CD14-positive monocyte (primary cell): Measurements from ENCODE around the gene IP6K1. TPM values are rescaled to one million over a fixed set of nuclear protein-coding genes. Genes with fewer than 3 reads are reported as not detected.
"Not testable (repeated sequence)": the region's sequence is repeated elsewhere in the genome, so short reads cannot be mapped to it uniquely, and the experiment has no call there.

ENCODE experiments used
- DNase-seq, 3 donors: peaks; one replicate each; pipeline ENCODE4 v3.0.0-alpha.2; 2011 to 2022
- H2AFZ ChIP-seq: 2 replicates; pipeline ENCODE4 v1.6.0; 2012; ENCODE audit warnings: mild to moderate bottlenecking, low read depth, low read length, inconsistent platforms; ENCODE audit not compliant: insufficient read depth, poor library complexity, severe bottlenecking
- H3K27ac ChIP-seq, 2 donors: 1 replicate in 1 of 2; 2 replicates in 1 of 2; pipeline ENCODE4 v1.5.1; 2012 to 2013; ENCODE audit warnings: low read length in 2 of 2, control low read depth in 1 of 2, inconsistent platforms in 1 of 2, low read depth in 1 of 2, mild to moderate bottlenecking in 1 of 2
- H3K27me3 ChIP-seq, 2 donors: one replicate each; pipeline versions ENCODE4 v1.6.0 to v1.6.1; 2011 to 2013; ENCODE audit warnings: low read length in 2 of 2; ENCODE audit not compliant: control insufficient read depth in 2 of 2, insufficient read depth in 2 of 2
- H3K36me3 ChIP-seq, 2 donors: replicated peaks in 1 of 2; 1 replicate in 1 of 2; 2 replicates in 1 of 2; pipeline versions ENCODE4 v1.5.1 to v1.6.1; 2012 to 2013; ENCODE audit warnings: low read length in 2 of 2, control low read depth in 1 of 2, inconsistent platforms in 1 of 2, mild to moderate bottlenecking in 1 of 2; ENCODE audit not compliant: insufficient read depth in 2 of 2, control insufficient read depth in 1 of 2
- H3K4me1 ChIP-seq, 2 donors: 1 replicate in 1 of 2; 2 replicates in 1 of 2; pipeline versions ENCODE4 v1.5.1 to v1.6.1; 2012 to 2013; ENCODE audit warnings: low read length in 2 of 2, control low read depth in 1 of 2, inconsistent platforms in 1 of 2, mild to moderate bottlenecking in 1 of 2, moderate library complexity in 1 of 2; ENCODE audit not compliant: insufficient read depth in 2 of 2, control insufficient read depth in 1 of 2
- H3K4me2 ChIP-seq: replicated peaks from 2 replicates; pipeline ENCODE3; 2012; ENCODE audit warnings: low read length, moderate library complexity, mild to moderate bottlenecking; ENCODE audit not compliant: poor library complexity, severe bottlenecking; ENCODE audit errors: extremely low read depth
- H3K4me3 ChIP-seq, 3 experiments: fragments of 200-600 bp in 1 of 3; sonication (generic) in 1 of 3; replicated peaks in 1 of 3; 1 replicate in 2 of 3; 2 replicates in 1 of 3; pipeline ENCODE4 v1.5.1; 2011 to 2013; ENCODE audit warnings: low read length in 3 of 3, mild to moderate bottlenecking in 3 of 3, control low read depth in 2 of 3, low read depth in 2 of 3, inconsistent platforms in 1 of 3, moderate library complexity in 1 of 3
- H3K79me2 ChIP-seq: 2 replicates; pipeline ENCODE4 v1.6.0; 2012; ENCODE audit warnings: mild to moderate bottlenecking, control low read depth, inconsistent platforms, low read length, moderate library complexity; ENCODE audit not compliant: insufficient read depth
- H3K9ac ChIP-seq: 2 replicates; pipeline ENCODE4 v1.6.0; 2017; ENCODE audit warnings: low read length, mild to moderate bottlenecking; ENCODE audit not compliant: insufficient read depth, poor library complexity, severe bottlenecking
- H3K9me3 ChIP-seq, 2 donors: replicated peaks in 1 of 2; 1 replicate in 1 of 2; 2 replicates in 1 of 2; pipeline versions ENCODE4 v1.5.1 to v1.6.1; 2012 to 2013; ENCODE audit warnings: low read length in 2 of 2, control low read depth in 1 of 2; ENCODE audit not compliant: control insufficient read depth in 1 of 2, insufficient read depth in 1 of 2
- H4K20me1 ChIP-seq: 2 replicates; pipeline ENCODE4 v1.6.0; 2012; ENCODE audit warnings: mild to moderate bottlenecking, low read length, control low read depth, moderate library complexity; ENCODE audit not compliant: insufficient read depth
- H3K27ac Mint-ChIP-seq, 7 donors: one replicate each; pipeline ENCODE4 v1.8.0; 2020; ENCODE audit warnings: mild to moderate bottlenecking in 7 of 7, mixed read lengths in 7 of 7, moderate library complexity in 6 of 7, inconsistent platforms in 2 of 7
- H3K27me3 Mint-ChIP-seq, 3 donors: one replicate each; pipeline ENCODE4 v1.8.0; 2021 to 2022; ENCODE audit warnings: low read depth in 3 of 3, mild to moderate bottlenecking in 3 of 3, mixed read lengths in 3 of 3, moderate library complexity in 3 of 3, inconsistent platforms in 1 of 3
- H3K36me3 Mint-ChIP-seq, 2 donors: one replicate each; pipeline ENCODE4 v1.8.0; 2020; ENCODE audit warnings: mixed read lengths in 2 of 2, inconsistent platforms in 1 of 2, mild to moderate bottlenecking in 1 of 2
- H3K4me1 Mint-ChIP-seq: one replicate; pipeline ENCODE4 v1.8.0; 2020; ENCODE audit warnings: mild to moderate bottlenecking, mixed read lengths
- H3K4me3 Mint-ChIP-seq, 2 donors: one replicate each; pipeline ENCODE4 v1.8.0; 2020; ENCODE audit warnings: mild to moderate bottlenecking in 2 of 2, mixed read lengths in 2 of 2, moderate library complexity in 1 of 2
- H3K9me3 Mint-ChIP-seq, 7 donors: one replicate each; pipeline ENCODE4 v1.8.0; 2020 to 2022; ENCODE audit warnings: mixed read lengths in 7 of 7, mild to moderate bottlenecking in 6 of 7, moderate library complexity in 6 of 7, inconsistent platforms in 2 of 7
- WGBS: methylation state at CpG from one replicate; pipeline ENCODE4 v1.1.5; 2013; ENCODE audit warnings: missing lambda C conversion rate; ENCODE audit not compliant: insufficient coverage; 5-methylcytosine and 5-hydroxymethylcytosine counted together
- intact Hi-C, 2 donors: fragments of 100-400 bp; cut with micrococcal nuclease; formaldehyde crosslinking; loops; one replicate each; pipeline versions ENCODE4 v1.15.0 to v1.15.1; 2023
- polyA plus RNA-seq, 3 donors: library from polyadenylated mRNA; depleted of rRNA in 1 of 3; unstranded in 2 of 3; stranded (reverse) in 1 of 3; fragments of 300-500 nt in 2 of 3; fragments of >200 nt in 1 of 3; fragmentation: Illumina TruSeq in 2 of 3; gene quantifications; 1 replicate in 2 of 3; 2 replicates in 1 of 3; pipeline ENCODE4 v1.2.3, GENCODE V29; 2012 to 2021

Gene IP6K1
- polyA plus RNA-seq, 3 donors = 15.8 to 27.1 (median 16.1) TPM

DNA sequence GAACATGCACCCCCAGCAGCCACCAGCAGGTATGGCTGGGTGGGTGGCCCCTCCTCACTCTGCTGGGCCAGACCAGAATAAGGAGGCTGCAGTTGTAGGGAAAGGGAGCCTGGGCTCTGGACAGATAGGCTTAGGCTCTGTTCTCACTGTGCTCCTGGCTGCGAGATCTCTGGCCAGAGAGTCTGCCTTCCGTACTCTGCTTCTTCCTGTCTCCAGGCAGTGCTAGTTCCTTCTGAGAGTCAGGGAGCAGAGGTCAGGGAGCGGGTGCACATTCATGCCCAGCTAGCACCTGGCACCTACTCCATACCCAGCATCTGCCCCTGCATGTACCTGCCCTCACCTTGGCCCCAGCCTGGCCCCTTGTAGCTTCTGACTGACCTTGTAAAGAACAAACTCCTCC, 94.9 kb downstream of the IP6K1 start:
- H3K9me3 Mint-ChIP-seq, H3K4me2 ChIP-seq, H3K4me3 Mint-ChIP-seq, H3K9me3 ChIP-seq, intact Hi-C loops, H3K4me3 ChIP-seq, H3K9ac ChIP-seq, H3K27ac ChIP-seq, H2AFZ ChIP-seq, H3K36me3 ChIP-seq, H3K27ac Mint-ChIP-seq, DNase-seq: not testable (repeated sequence)
- 86% methylated on average over 1 of the region's 3 CpGs for WGBS
- H3K27me3 ChIP-seq = peaks cover 0 to 12% of the 10 kb centered on the region in 2 donors
- peaks cover 10% of the 10 kb centered on the region for H4K20me1 ChIP-seq
- Mint-ChIP-seq H3K4me1 (peaks cover 31% of the 10 kb centered on the region), H3K36me3 (peaks cover 0 to 16% of the 10 kb centered on the region in 2 donors), H3K27me3 (peaks cover 11 to 16% (median 14%) of the 10 kb centered on the region in 3 donors)
- H3K79me2 ChIP-seq = peaks cover 30% of the 10 kb centered on the region
- H3K4me1 ChIP-seq = peaks cover 24 to 29% of the 10 kb centered on the region in 2 donors

DNA sequence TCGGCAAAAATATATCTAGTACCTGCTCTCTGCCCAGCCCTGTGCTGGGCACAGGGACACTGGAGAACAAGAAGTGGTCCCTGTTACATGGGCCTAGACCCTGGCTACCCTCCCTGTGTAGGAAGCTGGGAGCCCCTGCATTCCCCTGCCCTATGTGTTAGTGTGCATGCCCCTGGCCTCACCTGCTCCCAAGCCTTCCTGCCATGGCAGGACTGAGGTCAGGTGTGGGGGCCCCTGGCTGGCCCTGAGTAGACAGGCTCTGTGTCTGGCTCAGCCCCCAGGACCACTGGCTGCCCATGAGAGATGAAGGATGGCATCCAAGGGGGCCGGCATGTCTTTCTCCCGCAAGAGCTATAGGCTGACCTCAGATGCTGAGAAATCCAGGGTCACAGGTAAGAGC, 95.5 kb downstream of the IP6K1 start:
- H3K27ac ChIP-seq, H3K27ac Mint-ChIP-seq, H3K9me3 ChIP-seq, H3K4me3 ChIP-seq, H3K9ac ChIP-seq, DNase-seq, H2AFZ ChIP-seq, intact Hi-C loops, H3K4me2 ChIP-seq, H3K9me3 Mint-ChIP-seq, H3K36me3 ChIP-seq: not testable (repeated sequence)
- H3K79me2 ChIP-seq = peaks cover 30% of the 10 kb centered on the region
- Mint-ChIP-seq H3K4me1 (peaks cover 34% of the 10 kb centered on the region), H3K4me3 (peak overlapping the region in 1 of 2 donors; percentile 98), H3K36me3 (peaks cover 0 to 13% of the 10 kb centered on the region in 2 donors), H3K27me3 (peaks cover 17 to 23% (median 21%) of the 10 kb centered on the region in 3 donors)
- peaks cover 10% of the 10 kb centered on the region for H4K20me1 ChIP-seq
- H3K27me3 ChIP-seq = peaks cover 0 to 19% of the 10 kb centered on the region in 2 donors
- 100% methylated on average over 3 of the region's 3 CpGs for WGBS
- H3K4me1 ChIP-seq = peaks cover 27 to 29% of the 10 kb centered on the region in 2 donors

DNA sequence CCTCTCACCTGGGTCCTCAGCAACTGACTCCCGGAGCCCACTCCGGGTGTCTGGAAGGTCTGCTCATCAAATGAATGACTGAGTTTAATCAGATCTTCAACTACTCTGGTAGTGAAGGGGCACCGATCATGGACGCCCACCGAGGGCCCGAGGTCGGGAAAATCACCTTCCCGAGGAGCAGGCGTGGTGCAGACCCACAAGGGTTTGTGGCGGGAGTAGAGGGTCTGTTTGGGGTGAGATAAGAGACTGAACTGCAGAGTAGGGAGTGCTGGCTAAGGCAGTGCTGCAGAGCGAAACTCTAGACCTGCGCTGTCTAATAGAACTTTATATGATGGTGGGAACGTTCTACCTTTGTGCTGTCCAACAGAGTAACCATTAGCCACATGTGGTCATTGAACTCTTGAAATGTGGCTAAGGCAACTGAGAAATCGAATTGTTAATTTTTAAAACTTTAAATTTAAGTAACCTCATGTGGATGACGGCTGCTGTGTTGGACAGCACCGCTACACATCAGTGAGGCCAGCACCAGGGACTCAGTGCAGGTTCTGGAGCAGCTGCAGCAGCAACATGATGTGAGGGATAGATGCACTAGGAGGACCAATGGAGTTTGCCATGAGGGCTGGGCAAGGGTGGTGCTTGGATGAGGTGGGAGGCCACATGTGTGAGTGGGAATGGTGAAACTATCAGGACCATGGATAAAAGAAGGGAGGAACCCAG, 96.3 kb downstream of the IP6K1 start:
- H3K9ac ChIP-seq = peak overlapping the region; percentile 90
- WGBS = 12% methylated on average over 10 of the region's 16 CpGs
- H3K9me3 ChIP-seq, H4K20me1 ChIP-seq, H3K9me3 Mint-ChIP-seq, DNase-seq, H3K36me3 ChIP-seq, intact Hi-C loops: not testable (repeated sequence)
- Mint-ChIP-seq H3K27me3 (peaks cover 23 to 31% (median 29%) of the 10 kb centered on the region in 3 donors), H3K27ac (peak overlapping the region; percentile 79 to 96 (median 85)), H3K4me3 (peak overlapping the region; percentile 96 to 98), H3K4me1 (peaks cover 38% of the 10 kb centered on the region), H3K36me3 (peaks cover 5 to 18% of the 10 kb centered on the region in 2 donors)
- peaks cover 0 to 24% of the 10 kb centered on the region in 2 donors for H3K27me3 ChIP-seq
- peaks cover 27 to 29% of the 10 kb centered on the region in 2 donors for H3K4me1 ChIP-seq
- peak overlapping the region; percentile 63 to 97 (median 76) for H3K4me3 ChIP-seq
- peak overlapping the region in 1 of 2 donors; percentile 85 for H3K27ac ChIP-seq
- peaks cover 30% of the 10 kb centered on the region for H3K79me2 ChIP-seq
- H3K4me2 ChIP-seq = peak overlapping the region; percentile 86
- peak overlapping the region; percentile 97 for H2AFZ ChIP-seq
